Neural crest cell (in vitro differentiated cells): ENCODE data around the gene MAPK12. TPM values are rescaled to one million over a fixed set of nuclear protein-coding genes. Genes with fewer than 3 reads are reported as not detected.

Experiments used
- DNase-seq: peaks from one replicate; pipeline ENCODE4 v3.0.0; 2021; ENCODE audit warnings: low read depth, mixed read lengths, low spot score
- H3K27ac Mint-ChIP-seq: one replicate; pipeline ENCODE4 v1.8.0; 2021; ENCODE audit warnings: mild to moderate bottlenecking, mixed read lengths; ENCODE audit not compliant: unreplicated experiment
- H3K27me3 Mint-ChIP-seq: 2 replicates; pipeline ENCODE4 v1.8.0; 2021; ENCODE audit warnings: low read depth, mild to moderate bottlenecking, mixed read lengths
- H3K36me3 Mint-ChIP-seq: 2 replicates; pipeline ENCODE4 v1.8.0; 2021; ENCODE audit warnings: low read depth, mild to moderate bottlenecking, mixed read lengths
- H3K4me1 Mint-ChIP-seq: 2 replicates; pipeline ENCODE4 v1.8.0; 2021; ENCODE audit warnings: mixed read lengths
- H3K4me3 Mint-ChIP-seq: one replicate; pipeline ENCODE4 v1.8.0; 2021; ENCODE audit warnings: mild to moderate bottlenecking, mixed read lengths
- H3K9me3 Mint-ChIP-seq: 2 replicates; pipeline ENCODE4 v1.8.0; 2021; ENCODE audit warnings: mixed read lengths
- CTCF ChIP-seq: fragments of 200-600 bp; sonication (generic); conservative IDR thresholded peaks from 2 replicates; pipeline ENCODE4 v1.5.0; 2021; ENCODE audit warnings: antibody characterized with exemption, mild to moderate bottlenecking
- total RNA-seq: library from RNA; stranded (reverse); gene quantifications from 2 replicates; pipeline ENCODE4 v1.2.1, GENCODE V29; 2021

MAPK12 gene
- total RNA-seq, 1 donor from 2014 or later: 46.5 TPM

- no peak overlapping the region for H3K27ac Mint-ChIP-seq
- H3K4me1 Mint-ChIP-seq: peaks cover 10% of the 10 kb centered on the region
- no peaks in the 10 kb centered on the region for H3K27me3 Mint-ChIP-seq
- no peaks in the 10 kb centered on the region for H3K9me3 Mint-ChIP-seq
- peak overlapping the region; percentile 77 for H3K4me3 Mint-ChIP-seq
- H3K36me3 Mint-ChIP-seq: no peaks in the 10 kb centered on the region
- peak; percentile 65 for TF ChIP-seq CTCF
- DNase-seq: peak; percentile 52
Measured at GRCh38 chr22:50252082-50253045, 9.1 kb downstream of the MAPK12 start.

DNA sequence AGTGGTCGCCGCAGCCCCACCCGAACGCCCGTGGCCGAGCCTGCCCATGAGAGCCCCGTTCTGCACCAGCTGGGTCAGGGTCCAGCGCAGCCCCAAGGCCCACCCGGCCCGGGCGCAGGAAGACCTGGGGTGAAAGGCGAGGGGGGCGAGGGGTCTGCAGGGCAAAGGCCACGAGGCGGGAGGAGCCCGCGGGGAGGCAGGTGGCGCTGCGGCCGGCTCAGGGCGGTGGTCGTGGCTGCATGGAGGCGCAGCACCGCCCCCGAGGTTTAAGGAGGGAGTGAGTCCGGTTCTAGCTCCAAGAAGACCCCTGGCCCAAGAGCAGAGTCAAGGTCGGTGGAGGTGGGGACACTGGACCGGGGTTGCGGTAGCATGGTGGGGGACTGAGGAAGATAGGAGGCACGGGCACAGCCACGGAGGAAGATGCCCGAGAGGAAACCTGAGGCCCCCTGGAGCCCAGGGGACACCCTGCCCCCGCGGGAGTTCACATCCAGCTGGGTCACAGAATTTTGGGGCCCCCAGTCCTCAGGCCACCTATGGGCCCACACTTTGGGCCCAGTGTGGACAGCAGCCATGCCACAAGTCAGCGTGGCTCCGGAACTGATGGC is 9.9 kb downstream of the MAPK12 start:
- Mint-ChIP-seq H3K36me3 (no peaks in the 10 kb centered on the region), H3K27ac (no peak overlapping the region)

GRCh38 chr22:50250555-50251476 is 10.7 kb downstream of the MAPK12 start, which contains the start of gene HDAC10:
Gene HDAC10, minus strand, starts transcription at chr22:50251265. Its CDS starts 233 bp downstream, at chr22:50251032.
- DNase-seq: peak; percentile 65
- H3K4me3 Mint-ChIP-seq: peak within 1 kb of the TSS; percentile 83
- no peaks in the 10 kb centered on the region for H3K36me3 Mint-ChIP-seq
- no peak within 1 kb of the TSS for H3K27ac Mint-ChIP-seq
- no peak for TF ChIP-seq CTCF
- H3K9me3 Mint-ChIP-seq: no peaks in the 10 kb centered on the region
- peaks cover 10% of the 10 kb centered on the region for H3K4me1 Mint-ChIP-seq
- no peaks in the 10 kb centered on the region for H3K27me3 Mint-ChIP-seq

More for the DNA sequence above, 9.9 kb downstream of the MAPK12 start:
- Mint-ChIP-seq H3K4me3 (peak overlapping the region; percentile 44), H3K4me1 (peaks cover 10% of the 10 kb centered on the region), H3K9me3 (no peaks in the 10 kb centered on the region), H3K27me3 (no peaks in the 10 kb centered on the region)
- TF ChIP-seq CTCF: no peak
- DNase-seq: no peak

GRCh38 chr22:50250249-50250554 is 11.3 kb downstream of the MAPK12 start:
- Mint-ChIP-seq H3K27me3 (no peaks in the 10 kb centered on the region), H3K4me3 (peak overlapping the region; percentile 83), H3K36me3 (no peaks in the 10 kb centered on the region), H3K4me1 (peaks cover 10% of the 10 kb centered on the region), H3K27ac (no peak overlapping the region), H3K9me3 (no peaks in the 10 kb centered on the region)
- TF ChIP-seq CTCF: no peak
- no peak for DNase-seq
